NCI-H460 (cell line): ENCODE data around the gene DEPDC4. TPM values are rescaled to one million over a fixed set of nuclear protein-coding genes. Genes with fewer than 3 reads are reported as not detected.
A peak's percentile ranks its signal among the peaks of the same experiment; 100 is the strongest.

Experiments
- DNase-seq: peaks from one replicate; pipeline ENCODE4 v3.0.0-alpha.2; 2016; ENCODE audit warnings: low read depth; ENCODE audit errors: extremely low read depth
- small RNA-seq, 2 experiments: library from RNA; depleted of rRNA; stranded (forward); fragments of <200 nt; gene quantifications; one replicate each; pipeline ENCODE3, GENCODE V24; 2014
- total RNA-seq: library from RNA; depleted of rRNA; stranded (reverse); fragments of >200 nt; shearing (Covaris generic); gene quantifications from 2 replicates; pipeline ENCODE4 v1.2.3, GENCODE V29; 2014; rRNA removed

Gene DEPDC4
- total RNA-seq, 1 experiment from 2014 or later = 3.3 TPM

DNA sequence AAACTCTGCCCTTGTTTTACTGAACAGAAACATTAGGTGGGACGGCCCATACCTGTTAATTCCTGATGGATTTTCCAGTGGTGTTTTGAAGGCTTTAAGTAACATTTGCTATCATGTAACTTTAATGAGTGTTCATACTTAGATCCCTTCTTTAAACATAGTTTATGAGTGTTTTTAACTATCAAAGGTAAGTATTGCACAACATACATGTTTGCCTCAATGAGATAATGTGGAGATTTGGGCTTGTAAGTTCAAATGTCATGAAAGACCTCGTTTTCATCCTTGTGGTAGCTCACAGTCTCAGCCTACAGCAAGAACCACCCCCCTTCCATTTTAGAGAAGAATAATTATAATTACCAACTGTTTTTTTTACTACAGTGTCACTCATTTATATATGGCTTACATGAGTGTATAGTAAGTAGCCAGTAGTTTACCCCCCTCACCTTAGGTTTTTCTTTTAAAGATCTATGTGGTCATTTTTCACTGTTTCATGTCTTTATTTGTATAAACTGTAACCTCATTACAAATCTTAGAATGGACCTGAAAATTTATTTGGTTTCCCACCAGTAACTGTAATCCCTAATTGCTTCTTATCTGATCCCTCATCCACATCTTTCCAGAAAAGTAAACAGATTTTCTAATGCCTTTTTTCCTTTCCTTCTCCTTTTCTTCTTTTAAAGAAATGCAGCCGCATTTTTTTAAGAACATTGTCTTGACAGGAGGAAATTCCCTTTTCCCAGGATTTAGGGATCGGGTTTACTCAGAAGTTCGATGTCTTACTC lies 47.4 kb downstream of the DEPDC4 start:
- no peak for DNase-seq

DNA sequence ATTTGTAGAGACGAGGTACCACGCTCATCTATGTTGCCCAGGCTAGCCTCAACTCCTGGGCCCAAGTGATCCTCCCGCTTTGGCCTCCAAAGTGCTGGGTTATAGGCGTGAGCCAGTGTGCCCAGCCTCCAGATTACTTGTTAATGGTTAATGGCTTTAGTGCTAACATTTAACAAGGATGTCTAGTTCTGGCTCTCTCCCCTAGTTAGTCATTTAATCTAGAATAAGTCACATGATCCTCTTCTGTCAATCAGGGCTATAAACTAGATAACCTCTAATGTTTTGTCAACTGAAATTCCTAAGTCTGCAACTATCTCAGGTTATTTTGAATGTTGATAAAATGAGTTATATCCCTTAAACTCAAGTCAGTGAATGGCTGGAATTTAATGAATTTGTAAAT lies 50.5 kb downstream of the DEPDC4 start:
- DNase-seq = no peak

DNA sequence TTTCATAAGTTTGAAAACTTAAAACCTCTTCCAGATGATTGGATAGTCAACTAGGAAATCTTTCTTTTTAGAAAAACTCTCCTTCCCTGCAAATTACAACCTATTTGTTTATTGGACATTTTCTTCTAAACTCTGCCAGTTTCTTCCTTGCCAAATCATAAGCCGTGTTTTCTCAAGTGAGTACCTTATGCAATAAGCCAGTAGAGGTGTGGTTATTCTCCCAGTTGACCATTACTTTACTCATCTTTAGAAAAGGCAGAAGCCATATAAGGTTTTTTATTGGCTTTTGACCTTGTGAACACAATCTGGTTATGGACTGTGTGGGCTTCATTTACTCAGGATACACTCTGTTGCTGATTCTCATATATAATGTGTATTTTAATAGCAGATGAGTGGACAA lies 51.7 kb downstream of the DEPDC4 start:
- DNase-seq = no peak

DNA sequence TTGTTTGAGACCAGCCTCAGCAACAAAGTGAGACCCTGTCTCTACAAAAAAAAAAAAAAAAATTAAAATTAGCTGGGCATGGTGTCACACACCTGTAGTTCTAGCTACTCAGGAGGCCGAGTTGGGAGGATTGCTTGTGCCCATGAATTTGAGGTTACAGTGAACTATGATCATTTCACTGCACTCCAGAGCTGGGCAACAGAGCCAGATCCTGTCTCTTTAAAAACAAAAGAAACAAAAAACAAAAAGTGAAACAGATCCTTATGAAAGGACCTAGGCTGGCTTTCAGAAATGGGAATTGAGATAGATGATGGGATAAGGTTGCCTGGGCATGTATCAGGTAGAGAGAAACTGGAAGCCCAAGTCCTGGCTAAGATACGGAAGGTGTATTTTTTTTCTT lies 52.4 kb downstream of the DEPDC4 start:
- no peak for DNase-seq

DNA sequence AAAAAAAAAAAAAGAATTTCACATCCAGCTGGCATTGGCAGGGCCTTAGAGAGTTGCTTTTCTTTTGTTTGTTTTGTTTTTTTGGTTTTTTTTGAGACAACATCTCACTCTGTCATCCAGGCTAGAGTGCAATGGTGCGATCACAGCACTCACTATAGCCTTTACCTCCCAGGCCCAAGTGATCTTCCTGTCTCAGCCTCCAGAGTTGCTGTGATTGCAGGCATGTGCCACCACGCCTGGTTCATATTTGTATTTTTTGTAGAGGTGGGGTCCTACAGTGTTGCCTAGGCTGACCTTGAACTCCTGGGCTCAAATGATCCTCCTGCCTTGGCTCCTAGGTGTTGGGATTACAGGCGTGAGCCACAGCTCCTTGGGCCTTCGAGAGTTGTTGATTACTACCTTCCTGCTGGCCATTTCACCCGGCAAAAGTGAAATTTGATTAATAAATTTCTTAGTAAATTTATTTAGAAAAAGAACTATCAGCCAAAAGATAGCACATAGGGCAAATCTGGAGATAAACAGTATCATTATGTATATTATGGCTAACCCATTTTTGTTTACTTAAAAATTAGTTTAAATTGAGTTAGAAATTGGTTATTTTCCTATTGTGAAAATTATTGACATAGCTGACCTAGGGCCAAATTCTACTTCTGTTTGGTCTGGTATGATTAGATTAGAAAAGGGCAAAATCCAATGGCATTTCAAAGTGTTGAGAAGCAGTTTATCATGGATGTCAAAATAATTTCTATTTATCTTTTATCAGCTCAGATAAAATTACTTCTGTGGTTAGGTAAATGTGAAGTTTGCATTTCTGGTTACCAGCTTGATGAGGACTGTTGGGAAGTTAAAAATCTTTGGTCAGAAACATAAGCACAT lies 53.6 kb downstream of the DEPDC4 start:
- DNase-seq = no peak

DNA sequence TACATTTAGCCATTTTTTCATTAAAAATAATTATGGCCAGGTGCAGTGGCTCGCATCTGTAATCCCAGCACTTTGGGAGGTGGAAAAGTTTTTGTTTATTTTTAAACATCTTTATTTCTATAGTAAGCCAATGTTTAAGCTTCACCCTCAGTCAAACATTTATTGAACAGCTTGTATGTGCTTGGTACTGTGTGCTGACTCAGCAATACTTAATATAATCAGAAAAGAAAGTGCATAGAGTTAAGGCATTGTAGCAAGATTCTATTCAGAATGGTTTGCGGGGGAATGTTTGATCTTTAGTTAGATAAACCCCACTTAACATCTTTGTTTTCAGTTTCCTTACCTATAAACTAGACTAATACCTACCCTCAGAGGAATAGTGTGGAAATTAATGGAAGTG lies 55.2 kb downstream of the DEPDC4 start:
- no peak for DNase-seq

DNA sequence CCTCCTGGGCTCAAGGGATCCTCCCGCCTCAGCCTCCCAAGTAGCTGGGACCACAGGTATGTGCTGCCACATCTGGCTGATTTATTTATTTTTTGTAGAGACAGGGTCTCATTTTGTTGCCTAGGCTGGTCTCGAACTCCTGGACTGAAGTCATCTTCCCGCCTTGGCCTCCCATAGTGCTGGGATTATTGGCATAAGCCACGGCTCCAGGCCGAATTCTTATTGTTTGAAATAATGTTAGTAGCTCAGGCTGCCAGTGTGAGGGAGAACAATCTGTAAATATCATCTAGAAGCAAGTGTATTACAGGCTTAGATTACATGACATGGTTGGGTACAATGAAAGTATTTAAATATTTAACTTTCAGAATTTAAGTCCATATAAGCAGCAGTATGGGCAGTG lies 58.0 kb downstream of the DEPDC4 start:
- no peak for DNase-seq

DNA sequence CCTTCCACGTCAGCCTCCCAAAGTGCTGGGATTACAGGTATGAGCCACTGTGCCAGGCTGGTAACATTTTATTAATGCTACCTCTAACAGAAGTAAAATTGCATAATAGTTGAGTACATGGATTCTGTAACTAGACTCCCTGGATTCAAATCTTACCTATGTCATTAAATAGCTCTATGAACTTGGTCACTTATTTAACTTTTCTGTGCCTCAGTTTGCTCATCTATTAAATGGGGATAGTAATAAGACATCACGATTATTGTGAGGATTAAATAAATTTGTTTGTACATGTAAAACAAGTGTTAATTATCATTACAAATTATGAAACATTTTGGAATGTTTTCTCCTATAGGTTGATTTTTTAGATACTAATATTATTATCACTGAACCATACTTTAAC lies 59.6 kb downstream of the DEPDC4 start:
- DNase-seq = no peak

DNA sequence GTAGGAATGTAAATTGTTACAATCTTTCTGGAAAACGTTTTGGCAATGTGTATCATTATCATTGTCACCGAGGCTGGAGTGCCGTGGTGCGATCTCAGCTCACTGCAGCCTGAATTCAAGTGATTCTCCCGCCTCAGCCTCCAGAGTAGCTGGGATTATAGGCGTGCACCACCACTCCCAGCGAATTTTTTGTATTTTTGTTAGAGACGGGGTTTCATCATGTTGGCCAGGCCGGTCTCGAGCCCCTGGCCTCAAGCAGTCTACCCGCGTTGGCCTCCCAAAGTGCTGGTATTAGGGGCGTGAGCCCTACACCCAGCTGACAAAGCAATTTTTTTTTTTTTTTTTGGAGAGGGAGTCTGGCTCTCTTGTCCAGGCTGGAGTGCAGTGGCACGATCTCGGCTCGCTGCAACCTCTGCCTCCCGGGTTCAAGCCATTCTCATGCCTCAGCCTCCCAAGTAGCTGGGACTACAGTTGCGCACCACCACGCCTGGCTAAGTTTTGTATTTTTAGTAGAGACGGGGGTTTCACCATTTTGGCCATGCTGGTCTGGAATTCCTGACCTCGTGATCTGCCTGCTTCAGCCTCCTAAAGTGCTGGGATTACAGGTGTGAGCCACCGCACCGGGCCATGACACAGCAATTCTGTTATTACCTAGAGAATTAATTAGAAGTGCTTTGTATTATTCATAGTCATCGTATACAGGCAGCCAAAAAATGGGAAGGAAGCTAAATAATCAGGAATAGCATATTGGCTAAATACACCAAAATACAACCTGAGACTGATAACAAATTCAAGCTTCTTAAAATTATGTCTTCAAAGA lies 65.1 kb downstream of the DEPDC4 start:
- no peak for DNase-seq

DNA sequence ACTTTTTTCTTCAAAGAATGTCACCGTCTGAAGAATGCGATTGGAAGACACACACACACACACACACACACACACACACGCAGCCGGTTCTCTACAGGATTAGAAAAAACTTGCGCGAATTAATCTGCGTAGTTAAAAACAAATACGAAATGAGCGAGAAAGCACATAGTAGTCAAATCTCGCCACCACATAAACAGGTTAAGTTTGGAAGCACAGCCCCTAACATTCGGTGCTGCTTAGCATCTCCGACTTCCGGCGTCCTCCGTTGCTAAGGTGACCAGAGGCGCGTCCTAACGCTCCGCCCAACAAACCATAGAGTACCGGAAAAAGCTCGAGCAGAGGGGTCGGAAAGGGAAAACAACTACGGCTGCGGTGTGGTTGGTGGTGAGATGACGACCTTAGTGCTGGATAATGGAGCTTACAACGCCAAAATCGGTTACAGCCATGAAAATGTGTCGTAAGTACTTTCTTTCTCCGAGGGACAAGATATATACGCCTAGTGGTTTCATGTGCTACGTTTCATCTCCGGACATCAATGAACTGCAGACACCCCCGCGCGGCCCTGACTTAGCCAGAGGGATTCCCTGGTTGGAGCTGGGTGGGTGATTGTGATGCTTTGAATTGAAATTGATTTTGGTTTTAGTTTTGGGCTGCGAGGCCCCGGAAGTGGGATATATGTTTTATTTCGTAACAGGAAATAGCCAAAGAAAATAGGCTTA lies 66.3 kb downstream of the DEPDC4 start, which contains the start of gene ACTR6:
Gene ACTR6, plus strand, starts transcription at position 353 of the 719 bp plus-strand sequence. Its CDS starts 37 bp downstream, at position 390.
- DNase-seq = peak; percentile 93

DNA sequence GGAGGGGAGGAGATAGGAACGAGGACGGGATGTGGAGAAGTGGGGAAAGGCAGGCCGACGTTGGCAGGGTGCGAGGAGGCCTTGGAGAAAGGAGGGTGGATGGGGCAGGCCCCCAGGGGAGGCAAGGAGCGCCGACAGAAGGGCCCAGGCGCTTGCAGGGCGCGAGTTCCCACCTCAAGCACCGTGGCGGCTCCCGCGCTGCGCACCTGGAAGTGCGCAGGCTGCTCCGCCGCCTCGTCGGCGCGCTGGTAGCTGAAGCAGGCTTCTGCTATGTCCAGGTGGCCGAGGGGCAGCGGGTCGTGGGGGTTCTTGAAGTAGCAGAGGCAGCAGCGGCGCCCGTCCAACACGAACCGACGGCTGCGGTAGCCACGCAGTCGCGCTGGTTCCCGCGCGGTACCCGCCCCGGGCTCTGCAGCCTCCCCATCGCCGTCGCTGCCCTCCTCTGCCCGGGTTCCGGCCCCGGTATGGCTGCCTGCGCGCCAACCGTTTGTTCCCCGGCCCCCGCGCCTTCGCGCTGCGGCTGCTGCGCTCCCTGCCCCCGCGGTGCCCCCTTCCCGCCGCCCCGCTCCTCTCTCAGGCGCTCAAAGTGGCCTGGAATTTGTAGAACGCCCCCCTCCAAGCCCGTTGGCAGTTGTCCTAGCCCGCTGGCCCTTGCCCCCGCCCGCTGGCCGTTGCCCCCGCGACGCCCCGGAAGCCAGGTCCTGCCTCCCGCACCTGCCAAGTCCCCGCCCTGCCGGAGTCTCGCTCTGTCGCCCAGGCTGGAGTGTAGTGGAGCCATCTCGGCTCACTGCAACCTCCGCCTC lies 67.3 kb downstream of the DEPDC4 start:
- DNase-seq = peak; percentile 27

DNA sequence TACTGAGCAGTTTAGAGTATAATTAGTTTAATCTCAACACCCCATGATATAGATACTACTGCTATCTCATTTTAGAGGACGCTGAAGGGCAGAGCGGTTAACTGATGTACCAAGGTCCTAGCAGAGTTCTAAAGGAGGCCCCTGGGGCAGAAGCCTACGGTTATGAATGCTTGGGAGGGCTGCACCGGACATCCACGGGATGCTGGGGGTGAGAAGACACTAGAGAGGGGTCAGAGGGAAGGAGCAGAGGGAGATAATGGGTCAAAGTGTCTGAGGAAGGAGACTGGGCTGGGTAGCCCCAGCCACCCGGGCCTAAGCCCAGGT lies 67.9 kb downstream of the DEPDC4 start:
- no peak for DNase-seq

DNA sequence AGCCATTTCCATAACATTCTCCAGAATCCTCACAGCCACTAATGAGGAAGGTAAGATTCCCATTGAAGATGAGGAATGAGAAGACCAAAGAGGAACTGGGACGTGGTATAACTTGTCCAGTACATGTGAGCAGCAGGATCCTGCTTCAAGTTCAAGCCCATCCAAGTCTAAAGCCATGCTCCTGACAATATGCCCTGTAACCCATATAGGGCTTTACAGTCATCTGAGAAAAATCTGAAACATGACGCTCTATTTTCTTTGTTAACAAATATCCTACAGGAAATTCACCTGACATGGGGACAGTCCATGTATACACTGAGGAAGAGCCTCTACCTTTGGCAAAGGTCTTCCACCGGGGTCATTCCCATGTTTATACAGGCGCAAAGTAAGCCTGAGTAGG lies 69.4 kb downstream of the DEPDC4 start:
- no peak for DNase-seq

DNA sequence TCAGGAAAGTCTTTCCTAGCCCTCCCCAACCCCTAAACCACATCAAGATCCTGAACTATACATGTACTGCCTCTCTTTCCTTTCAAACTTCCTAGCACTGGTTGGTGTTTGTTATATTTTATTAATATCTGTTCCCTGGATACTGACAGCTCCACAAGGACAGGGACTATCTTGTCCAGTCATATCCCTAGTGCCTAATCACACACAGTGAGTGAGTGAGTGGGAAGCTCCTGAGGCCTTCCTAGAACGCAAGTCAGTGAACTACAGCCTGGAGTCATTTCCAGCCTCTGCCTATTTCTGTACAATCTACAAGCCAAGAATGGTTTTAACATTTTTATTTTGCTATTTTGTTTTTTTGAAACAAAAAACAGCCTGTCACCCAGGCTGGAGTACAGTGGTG lies 73.8 kb downstream of the DEPDC4 start:
- no peak for DNase-seq

Small RNA genes lying within 50 kb of the gene (small RNA-seq; reads per million reads assigned to genes)
- gene RF00019 = 0 reads per million in 2 experiments

Other genes with a start within 250 kb of the DEPDC4 start
- gene BLTP3B, start 124.2 kb downstream of the DEPDC4 start, total RNA-seq = 34.5 and 36.7 TPM in 2 replicates
- gene ACTR6, start 66.3 kb downstream of the DEPDC4 start, total RNA-seq = 41.5 and 42.2 TPM in 2 replicates
- 54.0 and 56.1 TPM in 2 replicates for gene SCYL2, start 98 bp upstream of the DEPDC4 start, total RNA-seq
- gene SLC17A8, start 90.0 kb upstream of the DEPDC4 start, total RNA-seq = not detected in 2 replicates
- not detected in 2 replicates for gene NR1H4, start 206.8 kb upstream of the DEPDC4 start, total RNA-seq